Measurements from ENCODE around the gene RNF151.
"Not testable (repeated sequence)": the region's sequence is repeated elsewhere in the genome, so short reads cannot be mapped to it uniquely, and the experiment has no call there.

Gene RNF151, protein sequence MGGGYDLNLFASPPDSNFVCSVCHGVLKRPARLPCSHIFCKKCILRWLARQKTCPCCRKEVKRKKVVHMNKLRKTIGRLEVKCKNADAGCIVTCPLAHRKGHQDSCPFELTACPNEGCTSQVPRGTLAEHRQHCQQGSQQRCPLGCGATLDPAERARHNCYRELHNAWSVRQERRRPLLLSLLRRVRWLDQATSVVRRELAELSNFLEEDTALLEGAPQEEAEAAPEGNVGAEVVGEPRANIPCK

DNA sequence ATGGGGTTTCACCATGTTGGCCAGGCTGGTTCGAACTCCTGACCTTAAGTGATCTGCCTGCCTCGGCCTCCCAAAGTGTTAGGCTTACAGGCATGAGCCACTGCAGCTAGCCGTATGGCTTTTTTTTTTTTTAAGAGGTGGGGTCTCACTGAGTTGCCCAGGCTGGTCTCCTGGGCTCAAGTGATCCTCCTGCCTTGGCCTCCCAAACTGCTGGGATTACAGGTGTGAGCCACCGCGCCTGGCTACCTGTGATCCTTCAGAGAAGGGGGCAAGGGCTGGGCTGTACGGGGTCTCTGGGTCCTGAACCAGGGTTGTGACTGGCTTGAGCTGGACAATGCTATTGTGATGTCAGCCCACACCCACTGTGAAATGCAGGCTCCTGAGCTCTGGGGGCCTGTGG is at the start of gene RNF151:
Gene RNF151 (plus strand): TSS at position 397 of the 400 bp plus-strand sequence. CDS start 26 bp downstream, outside the sequence.
- no peak for DNase-seq

DNA sequence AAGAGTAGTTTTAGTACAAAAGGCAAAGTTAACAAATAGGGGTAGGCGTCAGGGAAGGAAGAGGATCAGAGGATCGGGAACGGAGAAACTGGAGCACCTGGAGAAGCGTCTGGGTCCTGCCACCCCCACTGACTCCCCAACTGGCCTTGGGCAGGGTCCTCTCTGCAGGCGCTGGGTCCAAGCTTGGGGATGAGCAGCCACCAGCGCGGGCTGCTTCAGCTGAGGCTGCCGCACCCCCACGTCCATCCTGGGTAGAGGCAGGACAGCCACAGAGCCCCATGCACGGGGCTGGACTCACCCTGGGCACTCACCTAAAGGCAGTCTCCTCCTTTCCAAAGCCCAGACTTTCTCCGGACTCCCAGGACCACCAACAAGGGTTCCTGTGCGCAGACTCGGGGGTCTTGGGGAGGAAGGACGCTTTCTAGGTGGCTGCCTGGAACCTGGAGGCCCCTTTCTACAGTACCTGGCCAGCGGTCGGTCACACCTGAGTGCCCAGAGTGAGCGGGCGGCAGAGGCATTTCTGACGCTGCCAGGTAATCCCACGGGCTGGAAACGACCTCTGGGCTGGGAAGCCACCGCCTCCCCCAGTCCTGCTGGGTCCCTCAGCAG is 49.5 kb upstream of the RNF151 start:
- no peak for DNase-seq

DNA sequence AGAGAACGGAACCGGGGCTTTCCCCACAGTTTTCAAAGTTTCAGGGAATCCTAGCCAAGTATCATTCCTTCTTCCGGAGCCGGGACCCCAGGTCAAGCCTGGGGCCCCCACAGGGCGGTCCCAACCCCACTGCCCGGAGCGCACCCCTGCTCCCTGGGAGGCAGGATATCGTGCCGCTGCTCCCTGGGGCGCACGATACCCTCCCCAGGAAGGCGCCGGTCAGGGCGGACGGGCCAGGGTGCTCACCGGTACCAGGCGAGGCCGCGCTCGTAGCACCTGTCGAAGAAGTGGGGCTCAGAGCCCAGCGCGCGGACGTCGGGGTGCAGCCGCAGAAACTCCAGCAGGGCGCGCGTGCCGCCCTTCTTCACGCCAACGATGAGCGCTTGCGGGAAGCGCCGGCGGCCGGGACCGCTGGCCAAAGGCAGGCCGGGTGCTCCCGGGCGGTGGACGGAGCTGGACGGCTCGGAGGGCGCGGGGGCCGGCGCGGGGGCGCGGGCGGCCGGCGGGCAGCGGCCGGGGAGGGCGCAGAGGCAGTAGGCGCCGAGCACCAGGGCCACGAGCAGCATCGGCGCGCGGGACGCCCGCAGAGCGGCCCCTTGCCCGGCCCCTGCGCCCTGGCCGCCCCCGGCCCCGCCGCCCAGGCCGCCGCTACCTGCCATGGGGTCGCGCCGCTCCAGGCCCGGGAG is 48.8 kb upstream of the RNF151 start:
- DNase-seq, result no peak

DNA sequence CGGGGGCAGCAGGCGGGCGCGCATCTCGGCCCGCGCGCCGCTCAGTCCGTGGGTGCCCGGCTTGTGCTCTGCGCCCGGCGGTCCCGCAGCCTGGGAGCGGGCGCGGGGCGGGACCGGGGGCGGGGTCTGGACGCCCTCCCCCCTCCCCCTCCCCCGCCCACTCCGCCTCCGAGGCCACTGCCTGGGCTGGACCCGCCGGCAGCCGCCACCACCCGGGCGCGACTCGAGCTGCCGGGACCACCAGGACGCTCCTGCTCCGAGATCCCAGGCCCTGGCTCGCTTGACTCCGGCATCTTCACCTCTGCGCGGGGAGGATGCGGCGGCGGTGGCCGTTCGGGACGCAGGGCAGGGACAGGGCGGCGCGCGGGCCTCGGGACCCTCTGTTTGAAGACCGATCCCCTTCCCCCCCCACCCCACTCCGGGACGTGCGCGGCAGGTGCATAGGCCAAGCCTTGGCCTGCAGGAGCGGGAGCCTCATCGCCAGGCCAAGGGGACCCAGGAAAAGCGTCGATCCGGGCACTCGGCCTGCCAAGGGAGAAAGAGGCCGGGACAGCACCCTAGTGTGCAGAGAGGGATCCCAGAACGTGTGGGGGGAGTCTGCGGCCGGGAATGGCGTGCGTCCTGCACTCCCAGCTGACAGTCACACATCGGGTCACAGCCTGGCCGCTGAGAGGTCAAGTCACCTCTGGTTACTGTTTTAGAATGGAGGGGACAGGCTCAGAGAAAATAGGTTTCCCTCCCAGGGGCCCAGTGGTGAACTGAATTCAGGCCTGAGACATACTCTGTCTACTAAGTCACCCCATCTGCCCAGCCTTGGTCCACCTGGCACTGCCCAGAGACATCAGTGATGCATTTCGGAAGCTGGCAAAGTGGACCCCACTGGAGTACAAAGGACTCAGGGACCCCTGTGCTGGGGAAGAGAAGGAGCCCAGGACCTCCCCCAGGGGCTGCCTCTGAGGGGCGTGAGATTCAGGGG is 48.0 kb upstream of the RNF151 start, which contains the start of gene HS3ST6:
Gene HS3ST6 (minus strand): TSS at position 65 of the 976 bp plus-strand sequence. CDS start 92 bp downstream, outside the sequence.
- no peak for DNase-seq

DNA sequence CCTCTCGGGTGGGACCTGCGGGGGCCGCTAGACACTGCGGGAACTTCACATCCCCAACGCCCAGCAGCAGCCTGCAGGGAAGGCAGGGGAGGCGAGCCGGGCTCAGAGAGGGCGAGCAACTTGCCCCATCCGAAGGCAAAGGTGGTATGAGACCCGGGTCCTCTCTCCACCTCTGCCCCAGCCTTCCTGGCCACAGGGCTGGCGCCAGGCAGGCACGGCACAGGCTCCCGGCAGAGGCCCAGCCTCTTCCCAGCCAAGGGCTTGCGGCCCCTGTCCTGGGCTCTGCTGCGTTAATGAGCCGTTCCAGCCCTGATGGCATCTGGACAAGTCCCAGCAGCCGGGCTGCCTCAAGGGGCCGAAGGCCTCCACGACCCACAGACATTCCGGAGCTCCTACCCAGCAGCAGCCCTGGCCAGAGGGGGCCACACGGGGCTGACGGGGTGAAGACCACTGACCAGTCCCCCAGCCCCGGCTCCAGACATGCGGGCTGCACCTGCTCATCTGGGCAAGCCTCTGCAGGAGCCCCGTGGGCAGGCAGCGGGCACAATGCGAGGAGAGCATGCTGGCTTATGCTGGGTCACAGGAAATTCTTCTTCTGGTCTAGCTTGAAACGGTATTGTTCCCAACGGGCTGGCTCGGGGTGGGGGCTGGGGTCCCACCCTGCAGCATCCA is 47.2 kb upstream of the RNF151 start:
- no peak for DNase-seq

DNA sequence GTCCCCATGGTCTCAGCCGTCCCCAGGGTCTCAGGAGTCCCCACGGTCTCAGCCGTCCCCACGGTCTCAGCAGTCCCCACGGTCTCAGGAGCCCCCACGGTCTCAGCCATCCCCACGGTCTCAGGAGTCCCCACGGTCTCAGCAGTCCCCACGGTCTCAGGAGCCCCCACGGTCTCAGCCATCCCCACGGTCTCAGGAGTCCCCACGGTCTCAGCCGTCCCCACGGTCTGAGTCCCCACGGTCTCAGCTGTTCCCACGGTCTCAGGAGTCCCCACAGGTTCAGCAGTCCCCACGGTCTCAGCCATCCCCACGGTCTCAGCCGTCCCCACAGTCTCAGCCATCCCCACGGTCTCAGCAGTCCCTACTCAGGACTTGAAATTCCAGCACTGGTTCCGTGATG is 46.5 kb upstream of the RNF151 start:
- not testable (repeated sequence) for DNase-seq

DNA sequence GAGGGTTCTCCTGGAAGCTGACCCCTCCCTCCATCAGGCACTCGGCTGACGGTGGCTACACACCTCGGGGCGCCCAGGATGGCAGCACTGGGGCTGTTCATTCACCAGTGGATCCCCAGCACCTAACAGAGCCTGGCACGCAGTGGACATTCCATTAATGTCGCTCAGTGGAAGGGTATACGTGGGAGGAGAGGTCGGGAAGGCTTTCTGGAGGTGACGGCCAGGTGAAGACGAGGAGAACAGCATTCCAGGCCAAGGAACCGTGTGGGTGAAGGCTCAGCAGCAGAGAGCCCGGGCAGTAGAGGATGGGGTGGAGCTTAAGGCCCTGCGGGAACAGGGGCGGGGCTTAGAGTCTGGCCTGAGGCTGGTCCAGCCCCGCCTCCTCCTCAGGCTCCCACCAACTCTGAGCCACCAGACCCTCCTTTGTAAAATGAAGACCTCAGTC is 45.9 kb upstream of the RNF151 start:
- DNase-seq, result no peak

DNA sequence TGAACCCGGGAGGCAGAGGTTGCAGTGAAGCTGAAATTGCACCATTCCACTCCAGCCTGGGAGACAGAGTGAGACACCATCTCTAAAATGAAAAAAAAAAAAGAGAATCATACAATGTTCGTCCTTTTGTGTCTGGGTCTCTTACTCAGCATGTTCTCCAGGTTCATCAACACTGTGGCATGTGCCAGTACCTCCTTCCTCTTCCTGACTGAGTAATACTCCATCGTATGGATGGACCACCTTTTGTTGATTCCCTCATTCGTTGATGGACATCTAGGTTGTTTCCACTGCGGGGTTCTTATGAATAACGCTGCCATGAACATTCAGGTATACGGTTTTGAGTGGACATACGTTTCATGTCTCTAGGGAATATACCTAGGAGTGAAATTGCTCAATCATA is 44.3 kb upstream of the RNF151 start:
- no peak for DNase-seq

DNA sequence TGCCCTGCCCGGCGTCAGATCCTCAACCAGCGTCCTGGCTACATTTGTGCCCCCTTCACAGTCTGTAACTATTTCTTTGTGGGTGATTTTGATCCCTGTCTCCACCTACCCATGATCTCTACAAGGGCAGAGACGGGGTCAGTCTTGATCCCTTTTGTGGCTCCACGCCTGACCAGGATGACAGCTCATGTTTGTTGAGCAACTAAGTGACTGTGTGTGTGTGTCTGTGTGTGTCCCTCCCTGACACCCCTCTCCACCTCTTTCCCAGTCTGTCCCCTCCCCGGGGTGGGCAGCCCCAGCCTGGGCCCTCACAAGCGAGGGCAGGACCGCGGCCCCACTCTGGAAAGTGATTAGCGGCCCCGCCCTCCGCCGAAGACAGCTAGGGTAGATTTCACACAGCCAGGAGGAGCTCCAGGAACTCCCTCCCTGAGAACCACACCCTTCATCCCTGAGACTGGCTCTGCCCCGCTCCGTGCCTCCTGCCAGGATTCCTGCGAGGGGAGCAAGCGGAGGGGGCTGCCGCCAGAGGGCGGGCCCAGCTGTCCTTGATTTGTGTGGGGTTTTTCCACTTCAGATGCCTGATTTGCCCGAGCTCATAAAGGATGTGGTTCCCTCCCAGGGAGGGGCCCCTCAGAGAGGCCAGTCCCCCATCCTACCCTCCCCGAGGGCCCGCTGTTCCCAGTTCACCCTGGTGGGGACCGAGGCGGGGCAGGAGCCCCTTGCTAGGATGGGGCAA is 43.2 kb upstream of the RNF151 start:
- DNase-seq, result peak; percentile 21

DNA sequence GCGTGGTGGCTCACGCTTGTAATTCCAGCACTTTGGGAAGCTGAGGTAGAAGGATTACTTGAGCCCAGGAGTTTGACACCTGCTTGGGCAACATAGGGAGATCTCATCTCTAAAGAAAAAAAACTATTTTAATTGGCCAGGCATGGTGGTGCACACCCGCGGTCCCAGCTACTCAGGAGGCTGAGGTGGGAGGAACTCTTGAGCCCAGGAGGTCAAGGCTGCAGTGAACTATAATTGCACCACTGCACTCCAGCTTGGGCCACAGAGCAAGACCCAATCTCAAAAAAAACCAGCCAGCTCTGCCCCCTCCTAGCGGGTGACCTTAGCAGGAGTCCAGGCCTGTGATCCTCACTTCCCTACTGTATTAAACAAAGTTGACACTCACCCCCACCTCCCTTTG is 42.6 kb upstream of the RNF151 start:
- DNase-seq, result no peak

DNA sequence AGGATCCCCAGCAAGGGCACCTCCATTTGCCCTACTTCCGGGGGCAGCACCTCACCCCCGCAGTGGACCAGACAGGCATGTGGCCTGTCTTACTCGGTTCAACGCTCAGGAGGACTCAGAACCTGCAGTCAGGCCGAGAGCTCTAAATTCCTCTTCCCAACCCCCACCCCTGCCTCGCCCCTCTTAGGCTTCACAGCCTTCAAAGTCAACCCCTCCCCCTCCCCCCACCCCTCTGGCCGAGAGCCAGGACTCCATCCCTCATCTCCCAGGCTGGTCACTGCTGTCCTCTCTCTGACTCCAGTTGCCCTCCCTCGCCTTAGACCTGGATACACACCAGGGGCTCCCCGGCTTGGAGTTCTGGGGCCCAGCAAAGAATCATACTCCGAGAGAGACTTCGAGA is 40.4 kb upstream of the RNF151 start:
- no peak for DNase-seq

DNA sequence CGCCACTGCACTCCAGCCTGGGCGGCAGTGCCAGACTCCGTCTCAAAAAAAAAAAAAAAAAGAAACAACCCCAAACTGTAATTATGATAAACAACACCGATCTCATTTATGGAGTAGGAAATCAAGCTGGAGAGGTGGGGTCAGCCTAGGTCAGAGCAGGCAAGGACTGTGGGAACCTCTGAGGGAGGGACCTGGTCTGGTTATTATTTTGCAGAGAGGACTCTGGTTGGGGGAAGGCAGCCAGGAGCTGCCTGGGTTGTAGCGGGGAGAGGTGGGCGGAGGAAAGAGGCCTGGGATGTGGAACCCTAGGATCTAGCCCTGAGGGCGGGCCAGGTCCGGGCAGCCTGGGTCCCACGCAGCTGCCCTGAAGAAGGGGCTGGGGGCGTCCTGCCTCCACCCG is 37.6 kb upstream of the RNF151 start:
- DNase-seq, result peak; percentile 13

DNA sequence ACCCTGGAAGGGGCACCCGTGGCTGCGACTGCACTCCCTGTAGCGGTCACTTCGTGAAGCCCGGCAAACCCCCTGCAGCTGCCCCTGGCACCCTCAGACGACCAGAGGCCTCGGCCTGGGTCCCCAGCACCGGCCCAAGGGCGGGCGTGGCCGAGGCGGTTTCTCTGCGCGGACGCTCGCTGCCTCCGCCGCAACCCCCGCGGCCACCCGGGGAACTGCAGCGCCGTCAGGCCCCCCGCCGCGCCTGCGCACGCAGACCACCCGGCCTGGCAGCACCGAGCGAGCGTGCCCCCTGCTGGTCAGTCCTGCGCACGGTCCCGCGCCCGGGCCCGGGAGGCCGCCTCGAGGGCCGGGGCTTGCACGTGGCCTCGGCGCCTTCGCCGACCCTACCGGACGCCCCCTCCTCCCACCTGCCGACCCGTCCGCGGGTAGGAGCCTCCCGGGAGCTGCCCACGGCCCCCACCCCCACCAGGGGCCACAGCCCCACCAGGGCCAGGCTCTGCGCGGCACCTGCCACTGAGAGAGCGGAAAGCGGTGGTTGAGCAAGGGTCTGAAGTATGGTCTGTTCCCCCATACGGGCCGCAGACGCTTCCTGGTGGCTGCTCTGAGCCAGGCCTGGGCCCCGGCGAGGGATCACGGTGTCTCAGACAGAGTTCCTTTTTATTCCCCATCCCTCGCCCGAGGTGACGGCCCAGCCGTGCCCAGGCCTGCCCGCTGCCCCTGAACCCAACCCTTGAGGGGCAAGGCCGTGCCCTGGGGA is 36.9 kb upstream of the RNF151 start:
- DNase-seq, result peak; percentile 90

DNA sequence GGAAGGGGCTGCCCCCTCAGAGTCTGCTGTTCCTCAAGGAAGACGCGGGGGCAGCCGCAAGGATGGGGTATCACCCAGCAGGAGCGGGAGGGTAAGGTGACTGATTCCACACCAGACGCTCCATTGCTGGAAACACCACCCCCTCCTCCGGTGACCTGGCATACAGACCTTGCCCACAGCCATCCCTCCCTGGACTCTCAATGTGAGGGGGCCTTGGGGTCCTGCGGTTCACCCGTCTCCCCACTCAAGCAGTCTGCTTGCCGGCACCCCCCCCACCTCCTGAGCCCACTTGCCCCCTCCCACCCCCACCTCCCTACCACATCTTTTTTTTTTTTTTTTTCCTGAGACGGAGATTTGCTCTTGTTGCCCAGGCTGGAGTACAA is 36.3 kb upstream of the RNF151 start:
- no peak for DNase-seq

DNA sequence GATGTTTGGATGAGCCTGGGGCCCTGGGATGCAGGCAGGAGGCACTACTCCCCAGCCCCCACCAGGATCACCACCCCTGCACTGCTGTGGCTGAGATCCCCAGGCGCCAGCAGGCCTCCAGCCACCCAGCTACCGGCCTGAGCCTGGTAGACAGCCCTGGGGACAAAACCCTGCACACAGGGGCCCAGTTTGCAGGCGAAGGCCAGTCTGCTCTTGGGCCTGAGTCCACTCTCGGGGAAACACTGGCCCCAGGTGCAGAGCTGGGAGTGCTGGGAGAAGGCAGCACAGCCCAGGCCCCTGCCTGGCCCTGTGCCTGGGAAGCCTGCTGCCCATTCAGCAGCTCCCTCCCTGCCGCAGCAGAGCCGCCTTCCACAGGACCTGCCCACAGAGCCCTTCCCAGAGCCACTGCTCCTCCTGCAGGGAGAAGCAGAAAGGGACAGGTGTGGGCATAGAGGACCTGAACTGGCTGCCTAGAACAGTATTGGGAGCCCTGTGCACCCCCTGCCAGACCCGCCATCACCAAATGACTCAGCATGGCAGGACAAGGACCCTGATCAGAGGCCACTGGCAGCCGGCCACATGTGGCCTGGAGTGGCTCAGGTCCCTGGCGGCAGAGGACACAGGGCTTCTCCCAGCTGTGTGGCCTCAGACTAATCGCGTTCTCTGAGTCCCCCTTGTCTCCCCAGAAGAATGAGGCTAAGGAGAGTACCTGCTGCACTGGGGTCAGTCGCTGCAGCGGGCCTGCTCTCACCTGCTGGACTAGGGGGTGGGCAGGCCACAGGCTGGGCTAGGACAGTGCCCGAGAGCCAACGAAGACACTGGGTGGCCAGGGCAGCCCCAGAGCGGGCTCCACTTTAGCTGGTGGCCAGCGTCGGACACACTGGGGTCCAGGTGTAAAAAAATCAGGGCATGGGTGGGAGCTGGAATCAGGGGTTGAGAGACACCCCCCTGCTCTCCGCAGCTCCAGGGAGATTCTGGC is 34.3 kb upstream of the RNF151 start:
- no peak for DNase-seq

DNA sequence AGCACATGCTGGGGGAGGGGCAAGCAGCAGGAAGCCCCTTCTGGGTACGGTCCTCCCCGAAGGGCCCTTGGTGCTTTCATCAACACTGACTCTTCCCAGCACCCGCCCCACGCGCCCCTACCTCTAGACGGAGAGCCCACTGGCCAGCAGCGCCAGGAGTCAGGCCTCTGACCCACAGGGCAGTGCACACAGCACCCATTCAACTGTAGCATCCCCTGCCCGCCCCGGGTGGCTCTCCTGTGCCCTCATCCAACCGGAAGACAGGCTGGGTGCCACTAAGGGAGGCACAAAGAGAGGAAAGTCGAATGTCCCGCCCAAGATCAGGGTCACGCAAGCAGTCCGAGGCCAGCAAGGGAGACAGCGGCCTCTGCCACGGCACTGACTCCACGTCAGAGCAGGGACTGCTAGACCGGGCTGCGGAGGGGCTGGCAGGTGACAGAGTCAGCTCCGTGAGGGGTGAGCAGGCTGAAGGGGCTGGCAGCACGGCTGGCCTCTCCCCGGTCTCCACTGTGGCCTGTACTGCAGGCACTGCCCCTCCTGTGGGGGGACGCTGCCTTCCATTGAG is 33.5 kb upstream of the RNF151 start:
- no peak for DNase-seq

DNA sequence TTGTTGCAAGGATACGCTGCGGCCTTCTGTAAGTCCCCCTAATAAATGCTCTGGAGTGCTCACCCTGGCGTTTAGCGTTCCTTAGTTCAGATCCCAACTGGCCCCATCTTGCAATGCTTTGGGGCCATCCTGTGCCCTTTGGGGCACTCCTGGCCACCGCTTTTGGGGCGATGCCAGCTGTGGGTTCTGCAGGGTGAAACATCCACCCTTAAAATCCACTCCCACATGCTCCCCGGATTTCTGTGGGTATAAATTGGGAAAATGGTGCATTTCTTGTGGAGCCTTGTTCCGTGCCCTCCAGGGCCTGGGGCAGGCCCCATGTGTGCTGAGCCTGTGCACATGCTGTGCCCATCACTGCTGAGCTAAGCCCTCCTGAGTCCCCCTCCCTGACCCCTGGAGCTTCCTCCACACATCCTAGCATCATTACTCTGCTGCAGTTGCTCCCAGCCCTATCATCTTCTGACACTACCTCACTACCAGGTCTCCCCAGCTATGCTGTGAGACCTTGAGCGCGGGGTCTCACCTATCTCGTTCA is 29.6 kb upstream of the RNF151 start:
- no peak for DNase-seq

DNA sequence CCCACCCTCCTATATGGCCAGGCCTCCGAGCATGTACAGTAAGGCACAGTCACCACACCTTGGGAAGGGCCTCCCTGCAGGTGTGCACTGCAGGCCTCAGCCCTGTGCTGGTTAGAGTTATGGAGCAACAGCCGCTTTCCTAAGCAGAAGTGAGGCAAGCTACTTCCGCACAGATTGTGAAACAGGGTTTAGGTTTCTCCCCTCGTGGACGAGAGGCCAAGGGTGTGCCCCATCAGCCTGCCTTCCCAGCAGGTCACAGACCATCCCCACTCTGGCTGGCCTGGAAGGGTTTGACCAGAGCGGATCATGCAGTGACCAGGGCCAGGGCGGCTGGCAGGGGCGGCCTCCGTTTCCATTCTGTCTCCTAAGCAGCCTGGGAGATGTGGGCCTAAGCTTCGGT is 28.3 kb upstream of the RNF151 start:
- DNase-seq, result no peak

DNA sequence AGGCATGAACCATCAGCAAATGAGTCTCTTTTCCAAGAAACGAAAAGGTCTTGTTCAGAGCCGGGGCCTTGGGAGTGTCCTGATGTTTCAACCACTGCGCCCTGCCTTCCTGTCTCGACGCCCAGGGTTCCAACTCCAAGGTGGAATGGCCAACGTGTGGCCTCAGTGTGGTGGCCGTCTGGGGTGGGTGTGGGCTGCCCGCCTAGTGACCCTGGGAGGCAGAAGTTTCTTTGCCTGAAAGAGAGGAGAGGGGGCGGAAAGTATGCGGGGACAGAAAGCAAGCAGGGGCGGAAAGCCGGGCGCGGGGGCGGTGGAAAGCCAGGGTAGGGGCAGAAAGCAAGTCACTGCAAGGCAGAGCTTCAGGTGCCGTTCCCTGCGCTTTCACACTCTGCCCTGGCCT is 27.7 kb upstream of the RNF151 start:
- no peak for DNase-seq
